RWPE1 (cell line): Measurements from ENCODE around the gene FOXRED1.

Experiments
- CTCF ChIA-PET: fragments of 350-600 bp; sonication (Branson Sonifier 250); formaldehyde crosslinking; extraction: SDS; loops from one replicate; lab custom pipeline; 2021; lab: Yijun Ruan, JAX
- POLR2A ChIA-PET: fragments of 400-600 bp; formaldehyde crosslinking; extraction: SDS; loops from one replicate; lab custom pipeline; 2020; ENCODE audit warnings: antibody characterized with exemption; ENCODE audit not compliant: low non-redundant PET; lab: Yijun Ruan, JAX
- DNase-seq: peaks from one replicate; pipeline ENCODE4 v3.0.0; 2012; ENCODE audit warnings: low spot score
- H3K27ac ChIP-seq: fragments of 450-650 bp; 2 replicates; pipeline ENCODE4 v1.5.1; 2017
- CTCF ChIP-seq: fragments of 450-650 bp; conservative IDR thresholded peaks from 2 replicates; pipeline ENCODE4 v1.5.1; 2017; ENCODE audit warnings: low read depth, mild to moderate bottlenecking

Gene FOXRED1

GRCh38 chr11:126311401-126312291 is 42.7 kb downstream of the FOXRED1 start:
- peak overlapping the region; percentile 48 for H3K27ac ChIP-seq
- no peak for TF ChIP-seq CTCF
- DNase-seq: no peak
- ChIA-PET POLR2A (no interaction called here), CTCF (interaction anchor here (0.7 to 3.0 kb wide), 6 partner anchors 45 to 259 kb away, joined by 3 to 48 read pairs (median 8); partner anchors contain the start of gene ST3GAL4)

GRCh38 chr11:126312961-126313360 is 44.0 kb downstream of the FOXRED1 start:
- POLR2A ChIA-PET: no interaction called here
- H3K27ac ChIP-seq: peak overlapping the region; percentile 48
- no peak for DNase-seq
- CTCF ChIA-PET: interaction anchor here (0.5 to 1.3 kb wide), 3 partner anchors 81 to 168 kb away, joined by 4 to 6 read pairs (median 5); no protein-coding TSS in a partner anchor
- no peak for TF ChIP-seq CTCF

- H3K27ac ChIP-seq: no peak overlapping the region
- DNase-seq: no peak
- ChIA-PET CTCF (no interaction called here), POLR2A (no interaction called here)
- TF ChIP-seq CTCF: no peak
Measured at GRCh38 chr11:126313826-126314225, 44.9 kb downstream of the FOXRED1 start.

GRCh38 chr11:126317432-126317755 is 48.4 kb downstream of the FOXRED1 start:
- peak overlapping the region; percentile 100 for H3K27ac ChIP-seq
- TF ChIP-seq CTCF: no peak
- ChIA-PET POLR2A (no interaction called here), CTCF (interaction anchor here (0.6 kb wide), 1 partner anchor 665 kb away, joined by 5 read pairs; no protein-coding TSS in a partner anchor)
- DNase-seq: no peak

- H3K27ac ChIP-seq: peak overlapping the region; percentile 100
- ChIA-PET CTCF (interaction anchor here (0.5 to 0.6 kb wide), 3 partner anchors 72 to 1816 kb away, joined by 3 to 5 read pairs (median 3); no protein-coding TSS in a partner anchor), POLR2A (no interaction called here)
- no peak for TF ChIP-seq CTCF
- no peak for DNase-seq
Measured at GRCh38 chr11:126317756-126318573, 49.0 kb downstream of the FOXRED1 start.
